HAP-1 (cell line): ENCODE measurements around the gene OR11H7.
"Not testable (repeated sequence)": the region's sequence is repeated elsewhere in the genome, so short reads cannot be mapped to it uniquely, and the experiment has no call there.

Experiments used
- DNase-seq, 2 experiments: peaks; one replicate each; pipeline ENCODE4 v3.0.0-alpha.2; 2016 to 2020; ENCODE audit warnings: low spot score in 2 of 2
- H3K27me3 ChIP-seq: fragments of 250-450 bp; sonication (Bioruptor Pico); 2 replicates; pipeline ENCODE4 v1.5.1; 2020; ENCODE audit warnings: low read depth, mild to moderate bottlenecking, moderate library complexity
- H3K36me3 ChIP-seq: fragments of 250-450 bp; sonication (Bioruptor Pico); replicated peaks from 2 replicates; pipeline ENCODE4 v1.5.1; 2020; ENCODE audit warnings: mild to moderate bottlenecking
- H3K4me1 ChIP-seq: fragments of 250-450 bp; sonication (Bioruptor Pico); 2 replicates; pipeline ENCODE4 v1.5.1; 2020; ENCODE audit warnings: mild to moderate bottlenecking
- H3K4me3 ChIP-seq: fragments of 250-450 bp; sonication (Bioruptor Pico); 2 replicates; pipeline ENCODE4 v1.5.1; 2020; ENCODE audit warnings: mild to moderate bottlenecking, moderate library complexity
- H3K9me3 ChIP-seq: fragments of 250-450 bp; sonication (Bioruptor Pico); 2 replicates; pipeline ENCODE4 v1.5.1; 2020; ENCODE audit warnings: mild to moderate bottlenecking, moderate library complexity
- in situ Hi-C: fragments of 300-500 bp; cut with MboI; formaldehyde crosslinking; loops from 3 replicates; pipeline ENCODE4 v1.14.3; 2020; ENCODE audit warnings: low sequenced_read_pairs, inconsistent platforms, mixed read lengths

Gene OR11H7

DNA sequence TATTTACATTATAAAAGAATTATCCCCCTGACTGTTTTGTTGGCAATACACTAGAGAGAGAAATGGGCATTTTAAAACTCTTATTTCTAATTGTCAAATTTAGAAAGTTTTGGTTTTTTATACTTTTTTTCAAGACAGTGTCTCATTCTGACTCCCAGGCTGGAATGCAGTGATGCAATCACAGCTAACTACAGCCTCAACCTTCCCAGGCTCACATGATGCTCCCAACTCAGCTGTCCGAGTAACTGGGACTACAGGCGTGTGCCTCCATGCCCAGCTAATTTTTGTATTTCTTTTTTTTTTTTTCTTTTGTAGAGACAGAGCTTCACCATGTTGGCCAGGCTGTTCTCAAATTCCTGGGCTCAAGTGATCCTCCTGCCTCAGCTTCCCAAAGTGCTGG is 13.6 kb upstream of the OR11H7 start:
- Histone ChIP-seq H3K9me3 (no peaks in the 10 kb centered on the region), H3K4me3 (no peak overlapping the region)
- in situ Hi-C loops, result no loop called here

GRCh38 chr14:20219033-20219432 is 9.7 kb upstream of the OR11H7 start:
- Histone ChIP-seq H3K4me1 (no peaks in the 10 kb centered on the region), H3K9me3 (no peaks in the 10 kb centered on the region), H3K27me3 (no peaks in the 10 kb centered on the region), H3K4me3 (no peak overlapping the region), H3K36me3 (no peaks in the 10 kb centered on the region)
- in situ Hi-C loops, result no loop called here
- DNase-seq, result no peak

More for the DNA sequence above, 13.6 kb upstream of the OR11H7 start:
- DNase-seq, result no peak
- Histone ChIP-seq H3K27me3 (no peaks in the 10 kb centered on the region), H3K36me3 (no peaks in the 10 kb centered on the region), H3K4me1 (no peaks in the 10 kb centered on the region)

DNA sequence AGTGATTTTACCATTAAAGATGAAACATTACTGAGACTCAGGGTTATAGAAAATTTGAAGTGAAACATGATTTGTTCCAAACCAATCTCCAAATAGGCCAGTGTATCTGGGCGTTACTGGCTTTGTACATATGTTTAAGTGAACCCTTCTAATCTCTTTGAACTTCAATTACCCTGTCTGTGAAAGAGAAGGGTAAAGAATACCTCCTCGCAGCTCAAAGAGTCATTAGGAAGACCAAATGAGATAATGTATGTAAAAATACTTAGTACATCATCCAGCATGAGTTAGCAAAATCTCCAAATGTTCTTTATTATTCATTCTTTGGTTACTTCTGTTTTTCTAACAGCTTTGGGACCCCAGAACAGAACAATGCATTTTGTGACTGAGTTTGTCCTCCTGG is 5.4 kb upstream of the OR11H7 start, which contains the start of gene OR11H6:
Gene OR11H6, plus strand, starts transcription at position 301 of the 400 bp plus-strand sequence. Its CDS starts 0 bp downstream, at position 301.
- H3K27me3 ChIP-seq, result no peaks in the 10 kb centered on the region
- DNase-seq, result no peak
- no peak within 1 kb of the TSS for H3K4me3 ChIP-seq
- no peaks in the 10 kb centered on the region for H3K9me3 ChIP-seq
- in situ Hi-C loops, result no loop called here
- no peaks in the 10 kb centered on the region for H3K36me3 ChIP-seq
- no peaks in the 10 kb centered on the region for H3K4me1 ChIP-seq

DNA sequence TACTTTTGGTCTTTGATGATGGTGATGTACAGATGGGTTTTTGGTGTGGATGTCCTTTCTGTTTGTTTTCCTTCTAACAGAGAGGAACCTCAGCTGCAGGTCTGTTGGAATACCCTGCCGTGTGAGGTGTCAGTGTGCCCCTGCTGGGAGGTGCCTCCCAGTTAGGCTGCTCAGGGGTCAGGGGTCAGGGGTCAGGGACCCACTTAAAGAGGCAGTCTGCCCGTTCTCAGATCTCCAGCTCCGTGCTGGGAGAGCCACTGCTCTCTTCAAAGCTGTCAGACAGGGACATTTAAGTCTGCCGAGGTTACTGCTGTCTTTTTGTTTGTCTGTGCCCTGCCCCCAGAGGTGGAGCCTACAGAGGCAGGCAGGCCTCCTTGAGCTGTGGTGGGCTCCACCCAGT is 6.6 kb downstream of the OR11H7 start:
- in situ Hi-C loops, DNase-seq, H3K36me3 ChIP-seq, H3K4me1 ChIP-seq, H3K9me3 ChIP-seq, H3K4me3 ChIP-seq, H3K27me3 ChIP-seq: not testable (repeated sequence)

GRCh38 chr14:20247646-20248246 is 19.0 kb downstream of the OR11H7 start:
- no peaks in the 10 kb centered on the region for H3K4me1 ChIP-seq
- in situ Hi-C loops, result no loop called here
- no peak for DNase-seq

GRCh38 chr14:20262642-20263128 is 33.9 kb downstream of the OR11H7 start:
- no peaks in the 10 kb centered on the region; the same call in 1 of the 2 replicates for H3K9me3 ChIP-seq
- no peak overlapping the region for H3K4me3 ChIP-seq
- H3K36me3 ChIP-seq, result no peaks in the 10 kb centered on the region
- H3K27me3 ChIP-seq, result no peaks in the 10 kb centered on the region
- in situ Hi-C loops, result no loop called here
- no peaks in the 10 kb centered on the region for H3K4me1 ChIP-seq
- DNase-seq, result no peak

More at GRCh38 chr14:20247646-20248246, 19.0 kb downstream of the OR11H7 start:
- H3K4me3 ChIP-seq, result no peak overlapping the region
- no peaks in the 10 kb centered on the region for H3K27me3 ChIP-seq
- no peaks in the 10 kb centered on the region for H3K9me3 ChIP-seq
- H3K36me3 ChIP-seq, result no peaks in the 10 kb centered on the region

DNA sequence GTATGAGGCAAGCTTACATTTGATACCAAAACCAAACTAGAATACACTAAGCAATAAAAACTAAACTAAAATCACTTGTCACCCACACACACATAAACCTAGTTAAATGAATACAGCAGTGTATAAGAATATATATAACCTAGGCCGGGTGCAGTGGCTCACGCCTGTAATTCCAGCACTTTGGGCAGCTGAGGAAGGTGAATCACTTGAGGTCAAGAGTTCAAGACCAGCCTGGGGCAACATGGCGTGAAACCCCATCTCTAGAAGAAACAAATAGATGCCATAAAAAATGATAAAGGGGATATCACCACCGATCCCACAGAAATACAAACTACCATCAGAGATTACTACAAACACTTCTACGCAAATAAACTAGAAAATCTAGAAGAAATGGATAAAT is 35.6 kb downstream of the OR11H7 start:
- H3K4me1 ChIP-seq, H3K36me3 ChIP-seq, H3K4me3 ChIP-seq, in situ Hi-C loops, DNase-seq, H3K9me3 ChIP-seq, H3K27me3 ChIP-seq: not testable (repeated sequence)

DNA sequence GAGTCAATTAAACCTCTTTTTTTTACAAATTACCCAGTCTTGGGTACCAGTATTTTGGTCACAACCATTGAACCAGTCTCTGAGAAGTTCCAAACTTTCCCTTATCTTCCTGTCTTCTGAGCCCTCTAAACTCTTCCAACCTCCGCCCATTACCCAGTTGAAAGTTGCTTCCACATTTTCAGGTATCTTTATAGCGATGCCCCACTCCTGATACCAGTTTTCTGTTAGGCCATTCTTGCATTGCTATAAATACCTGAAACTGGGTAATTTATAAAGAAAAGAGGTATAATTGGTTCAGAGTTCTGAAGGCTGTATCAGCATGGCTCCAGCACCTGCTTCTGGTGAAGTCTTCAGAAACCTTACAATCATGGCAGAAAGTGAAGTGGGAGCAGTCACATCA is 45.3 kb downstream of the OR11H7 start:
- in situ Hi-C loops, result no loop called here
- H3K27me3 ChIP-seq, result no peaks in the 10 kb centered on the region
- 0 out of 2 replicates have a peak, but pooled peaks cover 3% of the 10 kb centered on the region for H3K9me3 ChIP-seq

GRCh38 chr14:20277409-20277808 is 48.6 kb downstream of the OR11H7 start:
- Histone ChIP-seq H3K4me1 (no peaks in the 10 kb centered on the region), H3K4me3 (no peak overlapping the region), H3K27me3 (no peaks in the 10 kb centered on the region), H3K36me3 (no peaks in the 10 kb centered on the region), H3K9me3 (no peaks in the 10 kb centered on the region)
- in situ Hi-C loops, result no loop called here
- DNase-seq, result no peak

More for the DNA sequence above, 45.3 kb downstream of the OR11H7 start:
- H3K4me3 ChIP-seq, result no peak overlapping the region
- no peaks in the 10 kb centered on the region for H3K36me3 ChIP-seq
- peaks cover 3% of the 10 kb centered on the region for H3K4me1 ChIP-seq
- DNase-seq, result no peak

DNA sequence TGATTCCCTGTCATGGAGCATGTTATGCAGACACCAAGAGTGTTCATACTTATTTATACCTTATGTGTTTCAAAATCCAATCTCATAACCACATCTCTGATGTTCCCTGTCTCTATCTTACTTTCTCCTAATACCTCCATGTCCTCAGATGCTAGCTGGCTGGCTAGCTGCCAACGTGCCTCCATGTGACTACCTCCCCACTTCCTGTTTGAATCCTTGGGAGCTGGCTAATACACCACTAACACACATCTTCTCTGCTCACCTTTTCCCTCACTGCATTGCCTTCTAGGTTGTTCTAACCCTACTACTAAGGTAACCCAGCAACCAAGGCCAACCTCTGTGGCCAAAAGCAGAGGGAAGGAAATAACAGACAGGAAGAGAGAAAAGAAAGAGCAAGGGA is 49.6 kb downstream of the OR11H7 start:
- no peaks in the 10 kb centered on the region for H3K4me1 ChIP-seq
- H3K9me3 ChIP-seq, result no peaks in the 10 kb centered on the region
- no peaks in the 10 kb centered on the region for H3K36me3 ChIP-seq
- in situ Hi-C loops, result no loop called here
- no peak for DNase-seq
- no peak overlapping the region for H3K4me3 ChIP-seq
- H3K27me3 ChIP-seq, result no peaks in the 10 kb centered on the region

DNA sequence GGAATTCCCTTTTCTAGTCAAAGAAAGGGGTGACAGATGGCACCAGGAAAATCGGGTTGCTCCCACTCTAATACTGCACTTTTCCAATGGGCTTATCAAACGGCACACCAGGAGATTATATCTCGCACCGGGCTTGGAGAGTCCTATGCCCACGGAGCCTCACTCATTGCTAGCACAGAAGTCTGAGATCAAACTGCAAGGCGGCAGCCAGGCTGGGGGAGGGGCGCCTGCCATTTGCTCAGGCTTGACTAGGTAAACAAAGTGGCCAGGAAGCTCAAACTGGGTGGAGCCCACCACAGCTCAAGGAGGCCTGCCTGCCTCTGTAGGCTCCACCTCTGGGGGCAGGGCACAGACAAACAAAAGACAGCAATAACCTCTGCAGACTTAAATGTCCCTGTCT is 51.5 kb downstream of the OR11H7 start:
- H3K36me3 ChIP-seq, H3K27me3 ChIP-seq, H3K4me1 ChIP-seq, in situ Hi-C loops, H3K9me3 ChIP-seq, H3K4me3 ChIP-seq: not testable (repeated sequence)
- peak in 1 of 2 experiments; percentile 36 for DNase-seq
